Esophagus muscularis mucosa (tissue), 4 donors: Measurements from ENCODE around the gene LAMA3. TPM values are rescaled to one million over a fixed set of nuclear protein-coding genes. Genes with fewer than 3 reads are reported as not detected.

Experiments
- DNase-seq: peaks from one replicate; pipeline ENCODE4 v3.0.0-alpha.2; 2017; ENCODE audit errors: extremely low spot score
- H3K27ac ChIP-seq, 4 donors: fragments of 200-600 bp; sonication (generic); replicated peaks in 1 of 4; 1 replicate in 3 of 4; 2 replicates in 1 of 4; pipeline ENCODE4 v1.5.1; 2016 to 2019; ENCODE audit warnings: mild to moderate bottlenecking in 1 of 4
- H3K27me3 ChIP-seq, 4 donors: fragments of 200-600 bp; sonication (generic); one replicate each; pipeline versions ENCODE4 v1.5.1 to v1.6.0; 2016 to 2019
- H3K36me3 ChIP-seq, 4 donors: fragments of 200-600 bp; sonication (generic); one replicate each; pipeline ENCODE4 v1.5.1; 2016 to 2019
- H3K4me1 ChIP-seq, 4 donors: fragments of 200-600 bp; sonication (generic); one replicate each; pipeline ENCODE4 v1.5.1; 2016 to 2019
- H3K4me3 ChIP-seq, 4 donors: fragments of 200-600 bp; sonication (generic); 1 replicate in 2 of 4; 2 replicates in 2 of 4; pipeline ENCODE4 v1.5.1; 2016 to 2019; ENCODE audit warnings: mild to moderate bottlenecking in 4 of 4, moderate library complexity in 1 of 4
- H3K9me3 ChIP-seq, 4 donors: fragments of 200-600 bp; sonication (generic); 1 replicate in 3 of 4; 2 replicates in 1 of 4; pipeline ENCODE4 v1.5.1; 2016 to 2019
- CTCF ChIP-seq, 3 experiments: fragments of 200-600 bp in 2 of 3; fragments of 450-650 bp in 1 of 3; sonication (generic) in 2 of 3; IDR thresholded peaks; one replicate each; pipeline ENCODE4 v1.5.1; 2017 to 2019; ENCODE audit warnings: antibody characterized with exemption in 3 of 3, mild to moderate bottlenecking in 2 of 3, moderate library complexity in 1 of 3
- EP300 ChIP-seq: sonication (generic); formaldehyde crosslinking; IDR thresholded peaks from one replicate; pipeline ENCODE4 v1.6.1; 2017; ENCODE audit warnings: antibody characterized with exemption
- POLR2A ChIP-seq: fragments of 450-650 bp; IDR thresholded peaks from one replicate; pipeline ENCODE4 v1.6.1; 2017; ENCODE audit warnings: antibody characterized with exemption, moderate library complexity, mild to moderate bottlenecking, low read depth
- POLR2AphosphoS5 ChIP-seq, 2 donors: sonication (generic); formaldehyde crosslinking; IDR thresholded peaks; one replicate each; pipeline ENCODE4 v1.6.1; 2017; ENCODE audit warnings: antibody characterized with exemption in 2 of 2
- WGBS: methylation state at CpG from one replicate; pipeline ENCODE4 v1.1.5; 2018; 5-methylcytosine and 5-hydroxymethylcytosine counted together
- intact Hi-C: fragments of 100-400 bp; cut with DNase I; formaldehyde crosslinking; loops from one replicate; pipeline ENCODE4 v1.15.1; 2023
- total RNA-seq, 4 donors: library from RNA; depleted of rRNA; stranded (reverse); fragments of >200 nt; gene quantifications; one replicate each; pipeline versions ENCODE4 v1.1.0 to v1.2.1, GENCODE V29; 2016

LAMA3 gene
- total RNA-seq, 4 donors from 2014 or later, result 7.5 to 12.9 (median 11.7) TPM

GRCh38 chr18:23641937-23642666, 47.2 kb upstream of the LAMA3 start:
- no peaks in the 10 kb centered on the region for H3K27me3 ChIP-seq

GRCh38 chr18:23643815-23644490, 45.3 kb upstream of the LAMA3 start:
- intact Hi-C loops, result no loop called here

More at GRCh38 chr18:23641937-23642666, 47.2 kb upstream of the LAMA3 start:
- 93% methylated on average over 7 of the region's 11 CpGs for WGBS
- H3K4me3 ChIP-seq, result no peak overlapping the region
- no peak for TF ChIP-seq POLR2AphosphoS5 (IDR thresholded peaks at IDR 0.05)
- TF ChIP-seq CTCF (IDR thresholded peaks at IDR 0.05), result no peak
- no peak for TF ChIP-seq EP300
- no peak for TF ChIP-seq POLR2A
- H3K4me1 ChIP-seq, result peaks cover 0 to 6% (median 0%) of the 10 kb centered on the region in 4 donors
- no peaks in the 10 kb centered on the region for H3K9me3 ChIP-seq
- intact Hi-C loops, result no loop called here
- H3K36me3 ChIP-seq, result no peaks in the 10 kb centered on the region
- no peak overlapping the region for H3K27ac ChIP-seq
- no peak for DNase-seq

GRCh38 chr18:23645568-23646175, 43.6 kb upstream of the LAMA3 start:
- no peak overlapping the region for H3K4me3 ChIP-seq
- H3K36me3 ChIP-seq, result peaks cover 0 to 6% (median 0%) of the 10 kb centered on the region in 4 donors
- peaks cover 0 to 25% (median 11%) of the 10 kb centered on the region in 4 donors for H3K4me1 ChIP-seq
- H3K27me3 ChIP-seq, result no peaks in the 10 kb centered on the region
- intact Hi-C loops, result no loop called here
- no peak overlapping the region for H3K27ac ChIP-seq
- no peaks in the 10 kb centered on the region for H3K9me3 ChIP-seq
- no peak for DNase-seq
- 97% methylated on average over 4 of the region's 4 CpGs for WGBS
- TF ChIP-seq EP300 (no peak), CTCF (IDR thresholded peaks at IDR 0.05) (no peak), POLR2A (no peak), POLR2AphosphoS5 (IDR thresholded peaks at IDR 0.05) (no peak)

More at GRCh38 chr18:23643815-23644490, 45.3 kb upstream of the LAMA3 start:
- Histone ChIP-seq H3K27me3 (no peaks in the 10 kb centered on the region), H3K4me3 (no peak overlapping the region), H3K36me3 (peaks cover 0 to 6% (median 0%) of the 10 kb centered on the region in 4 donors), H3K27ac (no peak overlapping the region), H3K4me1 (peaks cover 0 to 14% (median 6%) of the 10 kb centered on the region in 4 donors), H3K9me3 (no peaks in the 10 kb centered on the region)
- 69% methylated on average over 2 of the region's 2 CpGs for WGBS
- no peak for TF ChIP-seq POLR2A
- TF ChIP-seq EP300, result no peak
- TF ChIP-seq CTCF (IDR thresholded peaks at IDR 0.05), result no peak
- TF ChIP-seq POLR2AphosphoS5 (IDR thresholded peaks at IDR 0.05), result no peak
- DNase-seq, result no peak

GRCh38 chr18:23646282-23646681, 43.0 kb upstream of the LAMA3 start:
- Histone ChIP-seq H3K4me1 (peaks cover 0 to 28% (median 11%) of the 10 kb centered on the region in 4 donors), H3K36me3 (peaks cover 0 to 6% (median 0%) of the 10 kb centered on the region in 4 donors), H3K4me3 (no peak overlapping the region), H3K27ac (no peak overlapping the region), H3K9me3 (no peaks in the 10 kb centered on the region), H3K27me3 (no peaks in the 10 kb centered on the region)
- WGBS, result 95% methylated on average over 2 of the region's 2 CpGs
- no peak for TF ChIP-seq CTCF (IDR thresholded peaks at IDR 0.05)
- no peak for TF ChIP-seq EP300
- TF ChIP-seq POLR2A, result no peak
- intact Hi-C loops, result no loop called here
- DNase-seq, result no peak
